HG02885 (cell line): Measurements from ENCODE around the gene RAB13.

Source experiments
- ATAC-seq: cut with Tn5 transposase; IDR thresholded peaks from one replicate; pipeline ENCODE4 v1.9.1; 2021; ENCODE audit warnings: mild to moderate bottlenecking; ENCODE audit not compliant: unreplicated experiment, poor library complexity

Gene RAB13

DNA sequence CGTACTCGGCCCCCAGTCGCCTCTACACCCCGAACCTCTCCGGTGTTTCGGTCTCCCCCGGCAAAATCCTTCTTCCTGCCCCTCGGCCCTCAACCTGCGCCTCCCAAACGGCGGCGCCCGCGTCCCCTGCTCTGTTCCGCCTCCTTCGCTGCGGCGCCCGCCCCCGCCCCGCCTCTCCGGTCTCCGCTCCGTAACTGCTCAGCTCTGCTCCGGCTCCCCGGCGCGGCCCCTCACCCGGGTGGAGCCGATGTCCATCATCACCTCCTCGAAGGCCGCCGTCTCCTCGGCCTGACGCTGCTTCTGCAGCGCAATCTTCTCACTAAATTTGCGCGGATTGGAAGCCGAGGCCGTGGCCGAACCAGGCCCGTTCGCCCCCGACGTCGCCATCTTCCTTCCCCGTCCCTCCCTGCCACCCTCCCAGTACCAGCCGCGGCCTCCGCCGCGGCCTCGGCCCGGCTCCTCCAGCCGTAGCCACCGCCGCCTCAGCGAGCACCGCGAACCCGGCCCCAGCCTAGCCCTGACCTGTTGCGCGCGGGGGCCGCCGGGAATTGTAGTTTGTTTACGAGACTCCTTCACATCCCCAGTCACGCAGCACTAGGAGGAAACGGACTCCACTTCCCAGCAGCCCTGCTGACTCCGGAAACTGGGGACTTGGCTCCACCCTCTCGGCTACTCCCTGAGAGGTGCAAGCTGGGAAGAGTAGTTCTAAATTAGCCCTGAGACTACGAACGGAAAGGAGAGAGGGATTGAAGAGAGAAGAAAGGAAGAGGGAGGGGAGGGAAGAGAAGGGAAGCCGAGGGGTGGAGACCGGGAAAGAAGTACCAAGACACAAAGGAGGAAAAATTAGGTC lies 27.8 kb downstream of the RAB13 start, which contains the start of gene CRTC2:
Gene CRTC2, minus strand, starts transcription at position 502 of the 850 bp plus-strand sequence. Its CDS starts 115 bp downstream, at position 387.
- peak; percentile 82 for ATAC-seq

GRCh38 chr1:153957744-153958110 lies 28.4 kb downstream of the RAB13 start:
- peak; percentile 12 for ATAC-seq

DNA sequence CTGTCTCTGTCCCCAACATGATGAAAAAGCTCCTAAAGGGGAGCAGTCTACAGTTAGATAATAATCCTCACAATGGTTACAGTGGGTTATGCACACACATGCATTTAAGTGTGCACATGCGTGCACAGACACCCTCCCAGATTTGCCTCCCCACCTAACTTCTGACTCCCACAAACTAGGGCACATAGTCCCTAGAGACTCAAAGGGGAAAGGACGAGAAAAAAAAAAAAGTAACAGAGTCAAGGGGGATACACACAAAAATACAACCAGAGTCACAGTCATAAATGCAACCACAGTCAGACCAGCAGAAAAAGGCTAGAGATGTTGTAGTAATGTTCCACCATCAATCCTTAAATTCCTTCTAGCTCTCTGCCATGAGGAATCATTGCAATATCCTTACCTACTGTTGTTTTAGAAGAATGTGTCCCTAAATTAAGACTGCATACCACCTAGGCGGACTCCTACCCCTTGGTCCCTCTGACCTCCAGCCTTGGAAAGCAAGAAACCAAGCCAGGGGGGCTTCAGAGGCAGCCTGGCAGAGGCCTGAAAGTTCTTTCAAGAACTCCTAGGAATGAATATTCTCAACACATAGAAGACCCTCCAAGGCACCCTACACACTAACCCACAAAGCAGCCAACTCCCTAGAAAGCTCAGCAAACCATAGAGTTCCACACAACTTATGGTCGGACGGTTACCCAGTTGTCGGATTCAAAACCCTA lies 29.0 kb downstream of the RAB13 start:
- no peak for ATAC-seq

DNA sequence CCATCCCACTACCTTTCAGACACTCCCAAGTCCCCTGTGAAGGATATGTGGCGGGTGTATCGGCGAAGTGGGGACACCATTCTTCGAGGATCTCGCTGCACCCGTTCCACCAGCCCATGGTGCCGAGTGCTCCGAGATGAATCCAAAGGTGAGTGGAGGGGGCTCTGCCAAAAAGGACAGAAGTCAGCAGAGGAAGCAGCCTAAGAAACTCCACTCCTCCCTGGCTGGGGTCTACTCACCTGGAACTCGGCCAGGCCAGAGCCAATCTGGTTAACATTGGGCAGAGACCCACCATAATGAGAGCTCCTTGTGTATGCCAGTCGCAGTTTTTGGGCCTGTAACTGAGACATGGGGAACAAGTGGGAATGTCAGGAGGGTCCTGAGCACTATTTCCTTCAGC lies 31.3 kb downstream of the RAB13 start:
- no peak for ATAC-seq

GRCh38 chr1:153953859-153954365 lies 32.2 kb downstream of the RAB13 start:
- ATAC-seq: no peak

GRCh38 chr1:153951801-153952200 lies 34.3 kb downstream of the RAB13 start:
- no peak for ATAC-seq

DNA sequence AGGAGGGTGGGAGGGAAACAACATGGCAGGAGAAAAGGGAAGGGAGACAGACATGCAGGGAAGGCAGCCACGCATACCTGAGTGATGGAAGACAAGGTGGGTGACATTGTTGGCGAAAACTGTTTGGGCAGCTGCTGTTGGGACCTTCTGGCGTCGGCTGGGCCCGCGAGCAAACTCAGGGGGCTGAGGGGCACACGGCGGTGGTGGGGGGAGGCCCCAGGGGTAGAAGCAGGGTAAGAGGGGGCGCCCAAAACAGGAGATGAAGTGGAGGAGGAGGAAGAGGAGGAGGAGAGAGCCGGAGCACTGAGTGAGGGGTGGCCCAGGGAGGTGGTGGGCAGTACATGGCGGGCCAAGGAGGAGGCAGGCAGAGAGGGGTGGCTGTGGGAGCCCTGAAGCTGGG lies 35.0 kb downstream of the RAB13 start:
- no peak for ATAC-seq

- peak; percentile 74 for ATAC-seq
These were observed 39.4 kb downstream of the RAB13 start, which contains the start of gene DENND4B for GRCh38 chr1:153946622-153947241. Gene DENND4B (minus strand): TSS chr1:153946718. CDS start chr1:153944374, 2,344 bp downstream.

DNA sequence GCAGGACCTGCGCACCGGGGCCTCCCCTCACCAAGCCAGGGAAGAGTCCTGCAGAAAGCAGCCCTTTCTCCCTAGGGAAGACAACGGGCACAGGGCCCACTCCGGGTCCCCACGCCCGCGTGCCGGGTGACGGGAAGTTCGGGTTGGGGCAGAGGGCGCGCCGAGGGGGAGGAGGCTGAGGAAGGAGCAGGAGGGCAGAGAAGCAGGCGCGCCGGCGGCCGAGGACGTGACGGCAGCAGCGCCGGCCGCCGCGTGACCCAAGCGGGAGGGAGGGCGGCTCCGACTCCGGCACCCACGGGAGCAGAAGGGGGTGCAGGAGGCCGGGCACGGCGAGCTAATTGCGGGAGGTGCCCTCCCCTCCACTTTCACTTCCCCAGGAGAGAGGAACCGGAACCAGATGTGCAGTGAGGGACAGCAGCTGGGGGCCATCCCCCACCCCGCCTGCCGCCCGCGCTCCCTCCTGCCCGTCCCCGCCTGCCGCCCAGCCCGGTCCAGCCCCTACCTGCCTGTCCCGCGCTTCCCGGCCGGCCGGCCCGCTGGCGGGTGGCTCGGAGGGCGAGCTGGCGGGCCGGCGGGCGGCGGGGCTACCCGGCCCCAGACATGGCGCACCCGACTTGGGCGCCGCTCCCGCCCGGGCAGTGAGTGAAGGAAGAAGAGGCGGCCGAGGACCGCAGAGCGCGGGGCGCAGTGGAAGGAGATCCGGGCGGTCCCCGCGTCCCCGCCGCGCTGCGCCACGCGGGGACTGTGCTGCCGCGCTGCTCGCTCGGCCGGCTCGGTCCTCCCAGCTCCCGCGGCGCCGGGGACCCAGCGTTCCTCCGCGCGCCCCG lies 40.1 kb downstream of the RAB13 start:
- peak; percentile 71 for ATAC-seq

DNA sequence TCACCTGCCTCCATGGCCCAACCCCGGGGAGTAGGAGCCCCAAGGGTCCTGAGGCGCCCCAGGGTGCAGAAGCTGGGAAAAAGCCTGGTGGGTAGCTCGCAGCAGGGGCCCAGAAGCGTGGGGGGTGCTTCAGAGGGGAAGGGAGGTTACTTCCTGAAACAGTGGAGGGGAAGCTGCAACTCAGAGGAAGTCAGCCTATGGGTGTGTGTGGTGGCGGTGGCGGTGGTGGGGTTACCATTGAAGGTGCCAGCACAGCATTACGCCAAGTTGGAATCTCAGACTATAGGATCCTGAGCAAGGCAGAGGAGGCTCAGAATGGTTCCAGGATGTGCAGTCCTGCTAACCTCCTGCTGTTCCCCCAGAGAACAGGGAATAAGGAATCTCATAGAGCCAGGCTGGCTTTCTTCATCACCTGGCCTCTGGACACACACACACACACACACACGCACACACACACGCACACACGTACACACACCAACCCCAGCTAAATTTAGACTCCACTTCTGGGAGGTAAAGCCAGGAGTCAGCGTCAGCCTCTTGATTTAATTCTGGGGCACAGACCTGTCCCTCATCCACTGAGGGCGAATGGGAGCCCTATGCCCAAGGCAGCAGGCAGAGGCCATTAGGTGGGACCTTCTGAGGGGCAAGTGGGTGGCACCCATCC lies 40.9 kb downstream of the RAB13 start:
- peak; percentile 29 for ATAC-seq

GRCh38 chr1:153944827-153945117 lies 41.4 kb downstream of the RAB13 start:
- no peak for ATAC-seq

- ATAC-seq: no peak
These were observed 41.9 kb downstream of the RAB13 start for GRCh38 chr1:153944005-153944826.

- ATAC-seq: no peak
These were observed 43.2 kb downstream of the RAB13 start for GRCh38 chr1:153942766-153943549.

GRCh38 chr1:153941826-153942725 lies 44.1 kb downstream of the RAB13 start:
- no peak for ATAC-seq

DNA sequence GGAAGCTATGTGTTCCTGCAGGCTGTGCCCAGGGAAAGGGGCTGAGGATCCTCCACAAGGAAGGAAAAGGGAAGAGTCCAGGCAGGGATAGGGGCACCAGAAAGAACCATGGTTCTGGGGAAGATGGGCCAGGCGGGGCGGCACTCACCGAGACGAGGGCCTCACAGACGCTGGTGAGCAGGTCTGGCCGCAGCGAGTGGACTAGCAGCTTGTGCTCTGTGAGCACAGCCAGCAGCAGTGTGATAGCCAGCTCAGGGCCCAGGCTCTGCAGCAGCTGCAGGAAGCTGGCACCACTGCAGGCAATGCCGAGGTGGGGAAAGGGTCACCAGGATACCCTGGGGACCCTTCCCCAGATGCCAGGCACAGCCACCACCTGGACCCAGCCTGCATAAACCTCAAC lies 45.4 kb downstream of the RAB13 start:
- no peak for ATAC-seq

DNA sequence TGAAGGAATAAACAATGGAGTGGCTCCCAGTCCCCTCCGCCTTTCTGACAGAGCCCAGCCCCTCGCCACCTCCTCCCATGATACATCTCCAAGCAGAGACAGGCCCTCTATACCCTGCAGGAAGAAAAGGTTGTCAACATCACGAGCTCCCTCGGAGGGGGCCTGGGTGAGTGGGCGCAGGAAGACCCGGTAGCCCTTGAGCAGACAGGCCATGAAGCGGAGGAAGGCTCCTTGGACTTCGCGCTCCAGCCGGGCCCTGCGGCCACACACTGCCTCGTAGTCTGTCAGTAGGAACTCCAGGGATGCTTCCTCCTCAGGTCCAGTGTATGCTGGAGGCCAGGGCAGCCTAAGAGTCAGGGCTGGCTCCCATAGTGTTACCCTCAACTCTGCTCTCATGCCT lies 46.7 kb downstream of the RAB13 start:
- ATAC-seq: no peak

GRCh38 chr1:153938996-153939395 lies 47.1 kb downstream of the RAB13 start:
- no peak for ATAC-seq
